GM12801 (cell line): ENCODE results near the gene DDX20.

Experiments
- CTCF ChIP-seq: IDR thresholded peaks from one replicate; pipeline ENCODE4 v1.5.1; 2011; ENCODE audit warnings: control low read depth; ENCODE audit not compliant: insufficient read length; ENCODE audit errors: extremely low read depth

The DDX20 gene

DNA sequence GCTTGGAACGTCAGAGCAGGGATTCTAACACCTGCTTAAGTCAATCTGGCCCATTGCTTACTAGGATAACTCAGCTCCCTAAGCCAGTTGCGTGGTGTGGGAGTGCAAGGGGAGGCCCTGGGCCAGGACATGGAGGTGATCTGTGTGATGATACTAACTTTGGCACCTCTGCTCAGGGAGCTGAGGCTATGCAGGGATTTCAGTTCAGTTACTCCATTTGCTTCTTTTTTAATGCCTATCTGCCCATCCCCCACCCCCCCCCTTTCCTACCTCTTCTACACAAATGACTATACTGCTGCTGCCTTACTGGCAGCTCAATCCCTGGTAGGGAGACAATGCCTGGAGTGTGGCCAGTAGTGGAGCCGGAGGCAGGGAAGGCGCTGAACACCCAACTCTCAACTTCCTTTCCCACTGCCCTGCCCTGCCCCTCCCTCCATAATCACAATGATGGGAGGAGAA lies 36.0 kb upstream of the DDX20 start:
- TF ChIP-seq CTCF, result no peak

GRCh38 chr1:111720274-111720976 lies 35.3 kb upstream of the DDX20 start:
- no peak for TF ChIP-seq CTCF

- no peak for TF ChIP-seq CTCF
Observed at GRCh38 chr1:111720977-111721786, 34.5 kb upstream of the DDX20 start.

GRCh38 chr1:111723091-111723806 lies 32.5 kb upstream of the DDX20 start:
- no peak for TF ChIP-seq CTCF

DNA sequence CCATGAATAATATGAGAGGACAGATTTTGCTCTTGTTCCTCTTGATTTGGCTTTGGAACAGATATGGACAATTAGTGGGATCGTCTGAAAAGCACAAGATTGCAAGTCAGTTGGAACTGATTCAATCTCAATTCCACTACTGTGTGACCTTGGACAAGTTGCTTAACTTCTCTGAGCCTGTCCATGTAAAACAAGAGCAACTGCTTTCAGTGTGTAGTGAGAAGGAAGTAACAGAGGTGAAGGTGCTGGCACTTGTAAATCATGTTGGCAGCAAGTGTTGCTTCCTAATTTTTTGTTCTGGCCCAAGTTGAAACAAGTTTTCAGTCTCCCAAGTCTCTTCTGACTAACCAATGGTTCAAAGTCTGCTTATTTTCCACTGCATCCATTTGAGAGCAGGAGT lies 31.8 kb upstream of the DDX20 start:
- TF ChIP-seq CTCF, result no peak

GRCh38 chr1:111725192-111725591 lies 30.5 kb upstream of the DDX20 start:
- TF ChIP-seq CTCF, result no peak

- no peak for TF ChIP-seq CTCF
Observed at GRCh38 chr1:111727056-111727455, 28.6 kb upstream of the DDX20 start.
